ENCODE measurements around the gene SCYGR1.

DNA sequence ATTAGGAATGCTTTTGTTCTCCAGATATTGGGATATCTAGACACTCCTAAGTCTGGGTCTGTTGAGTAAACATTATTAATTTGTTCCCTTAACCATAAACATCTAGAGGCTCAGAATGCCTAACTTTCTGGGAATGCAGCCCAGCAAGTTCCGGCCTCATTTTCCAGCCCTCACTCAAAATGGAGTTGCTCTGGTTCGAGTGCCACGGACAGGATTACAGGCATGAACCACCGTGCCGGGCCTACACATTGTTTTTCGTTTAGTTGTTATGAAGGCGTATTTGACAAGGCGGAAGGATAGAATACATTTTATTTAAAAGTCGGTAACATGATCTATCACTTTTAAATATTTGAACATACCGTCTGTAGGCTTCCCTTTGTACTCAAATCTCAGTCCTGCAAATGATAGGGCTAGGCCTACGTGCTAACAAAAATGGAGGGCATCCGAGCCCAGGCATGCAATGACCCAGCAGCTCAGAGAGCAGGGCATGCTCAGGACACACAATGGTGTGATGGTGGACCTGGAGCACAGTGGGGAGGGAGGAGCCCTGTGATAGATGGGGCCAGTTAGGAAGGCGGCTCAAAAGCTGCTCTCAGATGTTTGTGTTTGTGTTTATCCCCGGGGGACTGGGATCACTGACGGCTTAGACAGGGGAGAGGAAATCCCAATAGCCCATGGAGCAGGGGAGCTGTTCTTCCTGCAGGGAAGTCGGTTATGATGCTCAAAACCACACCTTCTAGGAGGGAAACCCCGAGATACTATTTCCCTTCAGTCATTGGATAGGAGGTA, 2.9 kb upstream of the SCYGR1 start:
- TF ChIP-seq, protein P1, sequence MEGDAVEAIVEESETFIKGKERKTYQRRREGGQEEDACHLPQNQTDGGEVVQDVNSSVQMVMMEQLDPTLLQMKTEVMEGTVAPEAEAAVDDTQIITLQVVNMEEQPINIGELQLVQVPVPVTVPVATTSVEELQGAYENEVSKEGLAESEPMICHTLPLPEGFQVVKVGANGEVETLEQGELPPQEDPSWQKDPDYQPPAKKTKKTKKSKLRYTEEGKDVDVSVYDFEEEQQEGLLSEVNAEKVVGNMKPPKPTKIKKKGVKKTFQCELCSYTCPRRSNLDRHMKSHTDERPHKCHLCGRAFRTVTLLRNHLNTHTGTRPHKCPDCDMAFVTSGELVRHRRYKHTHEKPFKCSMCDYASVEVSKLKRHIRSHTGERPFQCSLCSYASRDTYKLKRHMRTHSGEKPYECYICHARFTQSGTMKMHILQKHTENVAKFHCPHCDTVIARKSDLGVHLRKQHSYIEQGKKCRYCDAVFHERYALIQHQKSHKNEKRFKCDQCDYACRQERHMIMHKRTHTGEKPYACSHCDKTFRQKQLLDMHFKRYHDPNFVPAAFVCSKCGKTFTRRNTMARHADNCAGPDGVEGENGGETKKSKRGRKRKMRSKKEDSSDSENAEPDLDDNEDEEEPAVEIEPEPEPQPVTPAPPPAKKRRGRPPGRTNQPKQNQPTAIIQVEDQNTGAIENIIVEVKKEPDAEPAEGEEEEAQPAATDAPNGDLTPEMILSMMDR (conservative IDR thresholded peaks at IDR 0.05; ENCODE audit: low read length), result no peak
- no peak for TF ChIP-seq EZH2phosphoT487 (IDR thresholded peaks at IDR 0.05; ENCODE audit: borderline replicate concordance)

All from Loucy (cell line).